PC-3 (cell line): ENCODE results near the gene UGT1A5. TPM values are rescaled to one million over a fixed set of nuclear protein-coding genes. Genes with fewer than 3 reads are reported as not detected.

ENCODE experiments used
- ATAC-seq: fragments of 200-7000 bp; cut with Tn5 transposase; 2 replicates; pipeline ENCODE4 v1.9.1; 2020; ENCODE audit warnings: mild to moderate bottlenecking, moderate library complexity
- BruUV-seq: library from RNA; stranded (reverse); fragments of 400-500 nt; replicated peaks from 2 replicates; lab custom pipeline; 2021; lab: Mats Ljungman, UMichigan
- CTCF ChIA-PET: fragments of 300-600 bp; sonication (Branson Sonifier 250); formaldehyde crosslinking; loops from one replicate; lab custom pipeline; 2022; ENCODE audit warnings: antibody characterized with exemption; lab: Charles Lee
- POLR2A ChIA-PET: fragments of 300-600 bp; sonication (Branson Sonifier 250); formaldehyde crosslinking; loops from one replicate; lab custom pipeline; 2022; ENCODE audit warnings: antibody characterized with exemption; ENCODE audit not compliant: unreplicated experiment; lab: Charles Lee
- DNase-seq: peaks from one replicate; pipeline ENCODE4 v3.0.0-alpha.2; 2015
- H2AFZ ChIP-seq: fragments of 300-600 bp; sonication (generic); 2 replicates; pipeline ENCODE4 v1.6.0; 2016; ENCODE audit warnings: antibody characterized with exemption, low read length
- H3F3A ChIP-seq: fragments of 300-600 bp; sonication (generic); one replicate; pipeline ENCODE4 v1.6.0; 2017; ENCODE audit warnings: antibody characterized with exemption, low read length, control low read depth, mild to moderate bottlenecking; ENCODE audit not compliant: unreplicated experiment
- H3K27ac ChIP-seq: fragments of 300-600 bp; sonication (generic); 2 replicates; pipeline ENCODE4 v1.5.1; 2016; ENCODE audit warnings: mild to moderate bottlenecking, low read length
- H3K27me3 ChIP-seq: fragments of 300-600 bp; sonication (generic); 2 replicates; pipeline ENCODE4 v1.6.1; 2016; ENCODE audit warnings: low read length, mixed read lengths
- H3K36me3 ChIP-seq: fragments of 300-600 bp; sonication (generic); 2 replicates; pipeline ENCODE4 v1.6.1; 2016; ENCODE audit warnings: low read depth, mixed run types, low read length, mixed read lengths
- H3K4me1 ChIP-seq: fragments of 300-600 bp; sonication (generic); 2 replicates; pipeline ENCODE4 v1.5.1; 2016; ENCODE audit warnings: low read length; ENCODE audit not compliant: insufficient read depth
- H3K4me2 ChIP-seq: fragments of 300-600 bp; sonication (generic); 2 replicates; pipeline ENCODE4 v1.6.0; 2016; ENCODE audit warnings: low read length
- H3K4me3 ChIP-seq: fragments of 300-600 bp; sonication (generic); 2 replicates; pipeline ENCODE4 v1.5.1; 2016; ENCODE audit warnings: mild to moderate bottlenecking, low read length, mixed read lengths
- H3K79me2 ChIP-seq: fragments of 300-600 bp; sonication (generic); 2 replicates; pipeline ENCODE4 v1.6.1; 2017; ENCODE audit warnings: low read length, mixed read lengths
- H3K9ac ChIP-seq: fragments of 300-600 bp; sonication (generic); 2 replicates; pipeline ENCODE4 v1.6.0; 2016; ENCODE audit warnings: mild to moderate bottlenecking, low read length
- H3K9me2 ChIP-seq: fragments of 300-600 bp; sonication (generic); replicated peaks from 2 replicates; pipeline ENCODE4 v1.6.1; 2016; ENCODE audit warnings: mixed run types, low read length, mixed read lengths
- H3K9me3 ChIP-seq: fragments of 300-600 bp; sonication (generic); 2 replicates; pipeline ENCODE4 v1.6.1; 2016; ENCODE audit warnings: low read length, mixed read lengths
- H4K20me1 ChIP-seq: fragments of 300-600 bp; sonication (generic); 2 replicates; pipeline ENCODE4 v1.6.1; 2016; ENCODE audit warnings: low read length, mixed read lengths
- CTCF ChIP-seq: fragments of 300-600 bp; sonication (generic); conservative IDR thresholded peaks from 2 replicates; pipeline ENCODE4 v1.5.1; 2017; ENCODE audit warnings: antibody characterized with exemption, low read depth, mild to moderate bottlenecking, low read length
- EZH2 ChIP-seq: fragments of 300-600 bp; sonication (generic); IDR thresholded peaks from one replicate; pipeline ENCODE4 v1.6.1; 2017; ENCODE audit warnings: antibody characterized with exemption, mild to moderate bottlenecking, low read length; ENCODE audit not compliant: unreplicated experiment
- EZH2phosphoT487 ChIP-seq: fragments of 300-600 bp; sonication (generic); IDR thresholded peaks from 2 replicates; pipeline ENCODE4 v1.6.1; 2018; ENCODE audit warnings: mild to moderate bottlenecking, antibody characterized with exemption, low read length, borderline replicate concordance
- intact Hi-C: fragments of 100-400 bp; cut with micrococcal nuclease; formaldehyde crosslinking; loops from 2 replicates; pipeline ENCODE4 v1.9.0; 2023
- total RNA-seq: library from RNA; depleted of rRNA; stranded (reverse); fragments of >200 nt; gene quantifications from 2 replicates; pipeline ENCODE4 v1.2.3, GENCODE V29; 2014

The UGT1A5 gene
- total RNA-seq, 1 experiment from 2014 or later = not detected

- BruUV-seq = no TSS peak
- Histone ChIP-seq H3K36me3 (no peaks in the 10 kb centered on the region), H3K27ac (no peak overlapping the region), H3F3A (no peaks in the 10 kb centered on the region), H4K20me1 (no peaks in the 10 kb centered on the region), H3K9ac (no peak overlapping the region), H3K4me3 (no peak overlapping the region), H3K79me2 (no peaks in the 10 kb centered on the region), H3K4me2 (no peak overlapping the region), H3K4me1 (no peaks in the 10 kb centered on the region), H2AFZ (no peak overlapping the region), H3K9me2 (no peaks in the 10 kb centered on the region), H3K27me3 (no peaks in the 10 kb centered on the region), H3K9me3 (no peaks in the 10 kb centered on the region)
- intact Hi-C loops = no loop called here
- ChIA-PET CTCF (no interaction called here), POLR2A (no interaction called here)
- TF ChIP-seq EZH2phosphoT487 = no peak
- TF ChIP-seq EZH2 = no peak
- no peak for TF ChIP-seq CTCF
- ATAC-seq (no peak), DNase-seq (no peak)
These were observed 97.7 kb downstream of the UGT1A5 start for GRCh38 chr2:233810385-233810784.

GRCh38 chr2:233811087-233811486 lies 98.4 kb downstream of the UGT1A5 start:
- H3K4me1 ChIP-seq = no peaks in the 10 kb centered on the region
- no peak for ATAC-seq
- no TSS peak for BruUV-seq
- no peaks in the 10 kb centered on the region for H3K27me3 ChIP-seq
- no peak overlapping the region for H3K27ac ChIP-seq
- H3F3A ChIP-seq = no peaks in the 10 kb centered on the region
- H4K20me1 ChIP-seq = no peaks in the 10 kb centered on the region
- no peaks in the 10 kb centered on the region for H3K9me2 ChIP-seq
- H3K36me3 ChIP-seq = no peaks in the 10 kb centered on the region
- no peak for DNase-seq
- no peak overlapping the region for H3K4me2 ChIP-seq
- no peak overlapping the region for H3K4me3 ChIP-seq
- TF ChIP-seq CTCF (no peak), EZH2phosphoT487 (no peak), EZH2 (no peak)
- ChIA-PET POLR2A (no interaction called here), CTCF (no interaction called here)
- intact Hi-C loops = no loop called here
- no peaks in the 10 kb centered on the region for H3K9me3 ChIP-seq
- no peaks in the 10 kb centered on the region for H3K79me2 ChIP-seq
- H2AFZ ChIP-seq = no peak overlapping the region
- no peak overlapping the region for H3K9ac ChIP-seq

- no TSS peak for BruUV-seq
- POLR2A ChIA-PET = no interaction called here
- Histone ChIP-seq H3K27ac (no peak overlapping the region), H3K36me3 (no peaks in the 10 kb centered on the region), H3K4me2 (no peak overlapping the region), H3K4me3 (no peak overlapping the region), H3K9me3 (no peaks in the 10 kb centered on the region), H3K9ac (no peak overlapping the region), H3K9me2 (no peaks in the 10 kb centered on the region), H3F3A (no peaks in the 10 kb centered on the region), H3K79me2 (no peaks in the 10 kb centered on the region), H3K27me3 (no peaks in the 10 kb centered on the region), H3K4me1 (no peaks in the 10 kb centered on the region), H2AFZ (no peak overlapping the region), H4K20me1 (no peaks in the 10 kb centered on the region)
- TF ChIP-seq EZH2phosphoT487 = no peak
- no peak for TF ChIP-seq EZH2
- no peak for TF ChIP-seq CTCF
- CTCF ChIA-PET = no interaction called here
- intact Hi-C loops = no loop called here
- ATAC-seq (no peak), DNase-seq (no peak)
These were observed 99.0 kb downstream of the UGT1A5 start for GRCh38 chr2:233811732-233812131.
